Bone marrow (tissue), 2 donors: Measurements from ENCODE around the gene ZNF451.
"Not testable (repeated sequence)": the region's sequence is repeated elsewhere in the genome, so short reads cannot be mapped to it uniquely, and the experiment has no call there.

Experiments used
- DNase-seq, 2 donors: peaks; one replicate each; lab custom pipeline; 2025; lab: John Stamatoyannopoulos, UW

ZNF451 gene

GRCh38 chr6:57089687-57090457 is at the start of gene ZNF451:
Gene ZNF451 (plus strand): TSS chr6:57090188. CDS start chr6:57090254, 66 bp downstream.
- DNase-seq = peak; percentile 86 to 94

GRCh38 chr6:57044061-57044460 is 45.9 kb upstream of the ZNF451 start:
- not testable (repeated sequence) for DNase-seq

GRCh38 chr6:57044568-57044967 is 45.4 kb upstream of the ZNF451 start:
- no peak for DNase-seq

GRCh38 chr6:57046332-57047256 is 43.4 kb upstream of the ZNF451 start, which contains the start of gene KIAA1586:
Gene KIAA1586 (plus strand): TSS chr6:57046693. CDS start chr6:57046756, 63 bp downstream.
- DNase-seq = peak; percentile 43 to 64

- not testable (repeated sequence) for DNase-seq
Observed at GRCh38 chr6:57047257-57047585, 42.8 kb upstream of the ZNF451 start.

GRCh38 chr6:57047859-57048258 is 42.1 kb upstream of the ZNF451 start:
- DNase-seq = not testable (repeated sequence)

GRCh38 chr6:57048577-57048976 is 41.4 kb upstream of the ZNF451 start:
- no peak for DNase-seq

GRCh38 chr6:57063847-57064246 is 26.1 kb upstream of the ZNF451 start:
- DNase-seq = no peak

GRCh38 chr6:57064809-57065208 is 25.2 kb upstream of the ZNF451 start:
- DNase-seq = no peak

GRCh38 chr6:57068061-57068460 is 21.9 kb upstream of the ZNF451 start:
- no peak for DNase-seq

- DNase-seq = no peak
Observed at GRCh38 chr6:57069228-57069627, 20.8 kb upstream of the ZNF451 start.

GRCh38 chr6:57069920-57070331 is 20.1 kb upstream of the ZNF451 start:
- no peak for DNase-seq

- DNase-seq = no peak
Observed at GRCh38 chr6:57072108-57072507, 17.9 kb upstream of the ZNF451 start.

- no peak for DNase-seq
Observed at GRCh38 chr6:57074383-57074782, 15.6 kb upstream of the ZNF451 start.

- DNase-seq = no peak
Observed at GRCh38 chr6:57075092-57075491, 14.9 kb upstream of the ZNF451 start.

- no peak for DNase-seq
Observed at GRCh38 chr6:57078531-57079207, 11.3 kb upstream of the ZNF451 start.

GRCh38 chr6:57085471-57085870 is 4.5 kb upstream of the ZNF451 start:
- no peak for DNase-seq

GRCh38 chr6:57086843-57087242 is 3.1 kb upstream of the ZNF451 start:
- no peak for DNase-seq

- no peak for DNase-seq
Observed at GRCh38 chr6:57087916-57088315, 2.1 kb upstream of the ZNF451 start.

- DNase-seq = no peak
Observed at GRCh38 chr6:57089265-57089664, 723 bp upstream of the ZNF451 start.

- not testable (repeated sequence) for DNase-seq
Observed at GRCh38 chr6:57090458-57091067, 575 bp downstream of the ZNF451 start.

- not testable (repeated sequence) for DNase-seq
Observed at GRCh38 chr6:57091375-57091774, 1.4 kb downstream of the ZNF451 start.
